Activated gamma-delta T cell treated with Interleukin-2 at 50 U/mL for 16 hours (primary cell): ENCODE results near the gene ARL6IP4.
"Not testable (repeated sequence)": the region's sequence is repeated elsewhere in the genome, so short reads cannot be mapped to it uniquely, and the experiment has no call there.

Experiments used
- DNase-seq: peaks from one replicate; pipeline ENCODE4 v3.0.0-alpha.2; 2020

Gene ARL6IP4

DNA sequence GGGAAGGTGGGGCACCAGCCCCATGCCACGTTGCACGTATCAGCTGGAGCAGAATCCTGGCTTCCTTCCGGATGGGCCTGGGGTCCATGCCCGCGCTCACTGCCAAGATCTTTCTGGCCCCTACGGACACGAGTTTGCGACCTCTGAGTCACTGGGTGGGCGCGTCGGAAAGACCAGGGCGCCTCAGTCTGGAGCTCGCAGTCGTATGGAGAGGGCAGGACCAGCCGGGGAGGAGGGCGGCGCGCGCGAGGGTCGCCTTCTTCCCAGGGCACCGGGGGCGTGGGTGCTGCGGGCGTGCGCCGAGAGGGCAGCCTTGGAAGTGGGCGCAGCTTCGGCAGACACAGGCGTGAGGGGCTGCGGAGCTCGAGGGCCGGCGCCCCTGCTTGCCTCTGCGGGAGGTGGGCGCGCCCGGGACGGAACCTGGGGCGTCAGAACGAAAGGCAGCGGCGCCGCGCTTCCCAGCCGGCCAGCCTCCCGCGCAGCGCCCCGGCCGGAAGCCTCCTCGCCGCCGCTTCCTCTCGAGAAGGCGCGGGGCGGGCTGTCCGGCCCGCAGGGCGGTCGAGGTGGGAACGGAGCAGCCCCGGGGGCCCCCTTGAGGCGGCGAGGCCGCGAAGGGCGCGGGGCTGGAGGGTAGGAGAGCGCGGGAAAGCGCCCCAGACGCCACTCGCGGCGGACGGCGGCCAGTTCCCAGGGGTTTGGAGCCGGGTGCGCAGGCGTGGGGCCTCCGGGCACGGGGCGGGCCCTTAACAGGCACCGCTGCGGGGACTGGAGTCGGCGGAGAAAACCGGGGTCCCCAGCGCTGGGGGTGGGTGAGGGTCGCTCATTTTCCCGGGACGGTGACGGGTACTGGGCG lies at the start of gene ARL6IP4:
ARL6IP4 (plus strand) TSS at position 499 of the 853 bp plus-strand sequence. CDS start 459 bp downstream, outside the sequence.
- DNase-seq: peak; percentile 58

DNA sequence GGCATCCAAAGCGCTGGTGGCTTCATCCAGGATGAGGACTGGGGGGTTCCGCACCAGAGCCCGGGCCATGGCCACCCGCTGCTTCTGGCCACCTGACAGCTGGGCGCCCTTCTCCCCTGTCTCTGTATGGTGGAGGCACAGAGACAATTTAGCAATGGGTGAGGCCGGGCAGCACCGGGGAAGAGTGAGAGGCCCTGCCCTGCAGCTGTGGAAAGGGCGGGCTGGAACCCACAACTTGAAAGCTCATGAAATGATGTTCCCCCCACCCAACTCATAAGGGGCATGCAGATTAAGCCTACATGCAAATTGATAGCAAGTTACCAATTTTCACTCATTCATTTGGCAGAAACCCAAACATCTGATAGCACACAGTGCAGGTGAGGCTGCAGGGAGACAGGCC lies 48.3 kb upstream of the ARL6IP4 start:
- DNase-seq: no peak

DNA sequence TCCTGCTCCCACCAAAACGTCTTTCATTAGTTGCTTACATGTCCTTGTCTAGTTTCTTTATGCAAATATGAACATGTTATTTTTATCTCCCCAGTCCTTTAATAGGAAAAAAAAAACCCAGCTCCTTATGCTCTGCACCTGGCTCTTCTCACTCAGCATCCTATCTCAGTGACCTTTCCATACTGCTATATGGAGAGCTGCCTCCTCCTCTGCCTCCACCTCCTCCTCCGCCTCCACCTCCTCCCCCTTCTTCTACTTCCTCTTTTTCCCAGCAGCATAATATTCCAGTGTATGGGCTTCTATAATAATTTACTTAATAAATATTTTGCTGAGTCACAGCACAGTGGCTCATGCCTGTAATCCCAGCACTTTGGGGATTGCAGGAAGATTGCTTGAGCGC lies 45.8 kb upstream of the ARL6IP4 start:
- DNase-seq: no peak

DNA sequence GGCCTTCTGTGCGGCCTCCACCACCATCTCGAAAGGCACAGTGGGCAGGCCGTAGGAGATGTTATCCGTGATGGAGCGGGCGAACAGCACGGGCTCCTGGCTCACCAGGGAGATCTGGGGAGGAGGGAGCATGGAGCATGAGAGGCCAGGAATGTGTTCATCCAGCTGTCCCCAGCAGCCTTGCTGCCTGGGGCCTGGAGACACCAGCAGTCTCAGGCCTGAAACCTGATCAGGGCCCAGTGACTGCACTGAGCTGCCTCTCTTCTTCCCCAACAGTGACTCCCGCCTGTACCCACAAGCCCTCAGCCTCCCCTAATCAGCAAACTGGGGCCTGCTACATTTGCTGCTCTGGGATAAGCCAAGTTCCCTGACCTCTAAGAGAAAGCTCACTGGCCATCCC lies 45.2 kb upstream of the ARL6IP4 start:
- DNase-seq: no peak

DNA sequence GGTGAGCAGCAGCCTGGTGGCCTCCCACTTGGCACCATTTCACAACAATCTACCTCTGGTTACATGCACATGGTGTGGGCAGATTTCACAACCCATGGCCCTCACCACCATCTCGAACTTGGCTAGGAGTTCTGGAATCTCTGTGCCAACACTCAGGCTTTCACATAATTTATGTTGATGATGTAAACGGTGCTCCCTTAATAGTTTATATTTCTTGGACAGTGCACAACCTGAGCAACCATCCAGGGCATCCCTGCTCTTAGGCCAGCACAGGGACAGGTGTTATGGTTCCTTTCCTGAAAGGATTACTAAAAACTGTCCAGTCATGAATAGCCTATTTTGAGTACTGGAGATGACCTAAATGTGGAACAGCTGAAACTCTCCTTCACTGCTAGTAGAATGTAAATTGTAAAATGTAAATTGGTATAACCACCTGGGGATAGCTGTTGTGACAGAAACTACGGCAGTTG lies 42.8 kb upstream of the ARL6IP4 start:
- no peak for DNase-seq

DNA sequence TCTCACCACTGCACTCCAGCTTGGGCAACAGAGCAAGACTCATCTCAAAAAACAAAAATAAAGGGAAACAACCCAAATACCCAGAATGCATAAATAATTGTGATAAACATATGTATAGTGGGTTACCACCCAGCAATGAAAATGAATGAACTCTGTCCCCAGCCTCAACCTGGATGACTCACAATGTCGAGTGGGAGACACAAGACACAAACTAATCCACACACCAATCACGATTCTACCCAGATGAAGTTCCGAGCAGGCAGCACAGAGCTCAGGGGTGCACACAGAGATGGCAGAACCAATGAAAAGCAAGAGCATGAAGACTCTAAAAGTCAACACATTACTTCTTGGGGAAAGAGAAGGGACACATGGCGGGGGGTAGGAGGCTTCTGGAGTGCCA lies 41.4 kb upstream of the ARL6IP4 start:
- no peak for DNase-seq

DNA sequence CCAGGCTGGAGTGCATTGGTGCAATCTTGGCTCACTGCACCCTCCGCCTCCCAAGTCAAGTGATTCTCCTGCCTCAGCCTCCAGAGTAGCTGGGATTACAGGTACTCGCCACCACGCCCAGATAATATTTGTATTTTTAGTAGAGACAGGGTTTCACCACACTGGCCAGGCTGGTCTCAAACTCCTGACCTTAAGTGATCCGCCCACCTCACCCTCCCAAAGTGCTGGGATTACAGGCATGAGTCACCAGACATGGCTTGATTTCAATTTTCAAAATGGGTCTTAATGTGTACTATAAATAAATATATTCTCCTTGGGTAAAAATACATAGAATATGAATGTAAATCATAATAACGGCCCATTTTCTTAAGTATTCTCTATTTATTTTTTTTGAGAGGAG lies 39.1 kb upstream of the ARL6IP4 start:
- not testable (repeated sequence) for DNase-seq

DNA sequence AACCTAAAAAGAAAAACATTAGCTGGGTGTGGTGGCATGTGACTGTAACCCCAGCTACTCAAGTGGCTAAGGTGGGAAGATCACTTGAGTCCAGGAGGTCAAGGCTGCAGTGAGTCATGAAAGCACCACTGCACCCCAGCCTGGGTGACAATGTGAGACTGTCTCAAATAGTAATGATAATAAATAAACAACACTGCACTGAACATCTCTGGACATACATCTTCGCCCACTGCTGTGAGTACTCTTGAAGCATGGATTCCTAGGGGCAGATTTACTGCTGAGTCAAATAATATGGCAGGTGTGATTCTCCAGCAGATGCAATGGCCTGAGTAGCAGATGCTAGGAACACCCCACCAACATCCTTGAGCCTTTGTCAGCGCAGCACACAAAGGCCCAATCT lies 37.8 kb upstream of the ARL6IP4 start:
- DNase-seq: no peak

DNA sequence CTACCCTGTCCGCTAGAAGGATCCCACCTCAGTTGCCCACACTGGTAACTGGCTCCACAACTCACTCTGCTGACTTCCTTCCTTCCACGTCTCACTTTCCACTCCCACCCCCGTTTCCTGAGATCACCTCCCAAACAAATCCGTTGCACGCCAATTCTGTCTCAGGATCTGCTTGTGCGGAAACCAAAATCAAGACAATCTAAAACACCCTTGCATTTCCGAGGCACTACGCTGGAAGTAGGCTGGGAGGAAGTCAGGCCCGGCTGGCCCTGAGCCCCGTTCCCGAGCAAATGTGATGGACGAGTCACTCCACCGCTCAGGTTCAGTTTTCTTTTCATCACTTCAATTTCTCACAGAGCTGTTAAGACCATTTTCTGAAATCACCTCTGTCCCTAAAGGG lies 37.3 kb upstream of the ARL6IP4 start:
- no peak for DNase-seq

DNA sequence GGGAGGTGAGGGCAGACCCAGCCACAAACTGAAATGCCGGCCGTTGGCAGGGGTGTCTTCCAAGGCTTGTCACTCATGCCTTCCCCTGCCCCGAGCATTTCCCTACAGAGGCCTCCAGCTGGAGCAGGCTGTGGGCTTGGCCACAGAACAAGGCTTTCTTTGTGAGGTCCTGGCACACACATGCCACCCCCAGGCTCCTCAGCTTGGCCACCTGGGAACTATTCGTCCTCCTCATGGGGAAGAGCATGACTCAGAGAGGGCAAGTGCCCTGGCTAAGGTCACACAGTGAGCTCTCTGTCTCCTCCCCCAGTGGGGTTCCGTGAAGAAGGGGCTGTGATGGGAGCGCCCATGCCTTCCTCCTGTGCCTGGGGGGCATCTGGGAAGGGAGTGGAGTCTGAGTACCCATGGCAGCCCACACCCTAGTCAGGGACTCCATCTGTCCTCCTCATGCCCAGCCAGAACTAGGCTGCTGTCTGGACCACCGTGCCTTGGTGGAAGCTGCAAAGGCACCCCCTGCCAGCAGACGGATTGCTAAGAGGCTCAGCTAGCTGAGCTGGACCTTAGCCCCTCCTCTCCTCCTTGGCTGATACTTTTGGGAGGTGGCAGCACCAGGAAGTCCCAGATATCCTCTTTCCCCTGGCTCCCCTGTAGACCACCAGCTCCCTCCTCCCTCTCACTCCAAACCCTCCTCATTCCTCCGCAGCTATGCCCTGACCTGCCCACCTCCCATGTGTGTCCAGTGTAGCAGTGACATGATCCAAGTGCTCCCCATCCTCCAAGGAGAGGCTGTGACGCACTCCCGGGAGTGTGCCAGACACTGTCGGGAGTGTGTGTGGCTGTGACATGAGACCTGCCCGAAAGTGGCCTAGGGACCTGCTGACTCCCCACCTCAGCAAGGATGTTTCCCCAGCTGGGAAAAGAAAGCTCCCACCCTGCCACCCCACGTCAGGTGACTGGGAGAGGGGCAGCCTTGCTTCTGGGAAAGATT lies 35.6 kb upstream of the ARL6IP4 start:
- no peak for DNase-seq

DNA sequence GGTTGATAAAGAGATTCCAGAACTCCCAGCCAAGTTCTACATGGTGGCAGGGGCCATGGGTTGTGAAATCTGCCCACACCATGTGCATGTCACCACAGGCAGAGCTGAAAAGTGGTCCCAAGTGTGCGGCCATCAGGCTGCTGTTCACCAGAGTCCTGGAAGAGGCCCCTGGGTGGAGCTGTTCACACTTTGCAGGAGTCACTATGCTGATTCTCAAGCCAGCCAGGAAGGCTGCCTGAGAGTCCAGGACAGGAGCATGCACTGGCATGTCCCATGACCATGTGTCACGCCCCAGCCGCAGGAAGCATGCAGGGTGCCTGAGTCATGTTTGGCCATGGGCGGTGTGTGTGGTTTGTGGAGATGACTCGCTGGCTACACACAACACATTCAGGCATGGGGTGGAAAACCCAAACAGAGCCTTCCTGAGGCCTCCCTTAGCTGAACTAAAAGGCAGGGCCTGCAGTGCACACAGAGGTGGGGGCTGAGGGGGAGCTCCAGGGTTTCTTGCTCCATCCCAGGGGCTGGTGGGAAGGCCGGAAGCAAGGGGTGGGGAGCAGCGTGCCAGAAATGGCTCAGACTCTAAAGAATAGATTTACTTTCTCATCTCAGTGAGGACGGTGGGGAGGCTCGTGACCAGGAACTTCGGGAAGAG lies 33.7 kb upstream of the ARL6IP4 start:
- peak; percentile 68 for DNase-seq

DNA sequence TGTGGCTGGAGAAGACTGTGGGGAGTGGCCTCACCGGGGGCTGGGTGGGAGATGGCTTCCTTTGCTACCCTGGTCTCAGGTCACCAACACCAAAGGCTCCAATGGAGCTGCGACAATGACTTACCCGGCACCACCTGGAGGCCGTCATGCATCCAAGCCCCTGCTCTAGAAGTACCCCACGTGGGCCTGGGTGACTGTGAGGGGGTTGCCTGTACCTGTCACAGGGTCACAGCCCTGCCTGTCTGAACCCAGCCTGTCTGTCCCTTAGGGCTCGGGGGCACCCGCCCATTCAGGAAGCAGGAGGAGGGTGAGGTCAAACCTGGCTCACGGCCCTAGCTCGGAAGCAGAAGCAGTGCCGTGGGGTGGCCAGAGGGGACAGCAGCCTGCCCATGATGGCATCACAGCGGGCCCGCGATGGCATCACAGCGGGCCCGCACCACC lies 33.1 kb upstream of the ARL6IP4 start:
- no peak for DNase-seq

DNA sequence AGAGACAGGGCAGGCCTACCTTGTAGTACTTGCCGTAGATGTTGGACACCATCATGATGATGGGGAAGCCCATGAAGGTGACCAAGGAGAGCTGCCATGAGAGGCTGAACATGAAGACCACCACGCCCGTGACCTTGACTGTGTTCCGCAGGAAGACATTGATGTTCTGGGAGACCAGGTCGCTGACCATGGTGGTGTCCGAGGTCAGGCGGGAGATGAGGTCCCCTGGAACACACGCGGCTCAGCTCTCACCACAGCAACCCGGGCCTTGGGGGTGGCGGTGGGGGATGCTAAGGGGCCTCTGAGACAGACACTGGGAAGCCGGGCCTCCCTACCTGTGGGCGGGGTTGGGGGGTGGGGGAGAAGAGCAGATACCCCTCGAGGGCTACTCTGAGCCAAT lies 31.9 kb upstream of the ARL6IP4 start:
- DNase-seq: no peak

DNA sequence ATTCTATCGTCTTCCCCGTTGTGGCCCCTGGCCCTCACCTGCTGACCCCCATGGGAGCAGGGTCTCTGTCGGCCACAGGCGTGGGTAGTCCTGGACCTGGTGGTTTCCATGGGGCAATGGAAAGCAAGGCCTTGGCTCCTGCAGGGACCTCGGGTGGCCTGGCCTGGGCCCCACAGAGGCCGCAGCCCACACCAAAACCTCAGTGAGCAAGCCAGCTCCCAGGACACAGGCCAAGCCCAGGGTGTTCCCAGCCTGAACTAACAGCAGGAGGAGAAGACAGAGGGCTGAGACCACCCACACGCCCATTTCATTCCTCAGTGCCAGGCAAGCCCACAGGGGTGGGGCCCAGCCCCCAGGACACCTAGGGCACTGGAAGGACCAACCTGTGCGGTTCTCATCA lies 31.1 kb upstream of the ARL6IP4 start:
- DNase-seq: no peak

DNA sequence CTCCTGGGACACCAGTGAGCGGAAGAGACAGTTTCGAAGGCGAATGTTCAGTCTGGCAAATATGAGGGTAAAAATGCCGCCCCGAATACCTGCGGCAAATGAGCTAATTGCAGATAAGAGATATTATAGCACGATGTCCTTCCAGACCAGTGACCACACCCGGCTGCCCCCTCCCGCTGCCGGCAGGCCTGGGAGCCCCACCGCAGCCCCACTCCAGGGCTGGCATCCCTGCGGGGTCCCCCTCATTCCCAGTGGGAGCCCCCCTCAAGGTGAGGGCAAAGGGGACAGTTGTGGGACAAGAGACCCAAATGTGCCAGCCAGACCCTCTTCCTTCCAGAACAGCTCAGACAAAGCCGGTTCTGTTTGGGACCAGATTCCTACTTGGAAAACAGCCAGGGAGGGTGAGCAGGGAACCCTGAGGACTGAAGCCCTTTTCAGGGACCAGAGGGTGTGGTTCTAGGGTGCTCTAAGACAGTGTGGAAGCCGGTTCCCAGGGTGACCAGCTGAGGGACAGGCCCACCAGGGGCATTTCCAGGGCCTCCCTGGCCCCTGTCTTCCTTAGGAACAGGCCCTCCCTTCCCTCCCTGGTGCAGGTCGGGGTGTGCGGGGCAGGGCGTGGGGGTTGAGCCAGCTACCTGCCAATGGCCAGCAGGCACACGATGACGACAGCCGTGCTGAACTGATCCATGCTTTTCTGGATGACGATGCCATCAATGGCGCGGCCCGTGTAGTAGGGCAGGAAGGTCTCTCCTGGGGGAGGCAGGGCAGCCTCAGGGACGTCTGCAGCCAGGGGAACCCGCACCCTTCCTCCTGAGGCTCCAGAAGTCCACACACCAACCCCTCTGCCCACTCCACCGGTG lies 30.4 kb upstream of the ARL6IP4 start:
- DNase-seq: no peak

DNA sequence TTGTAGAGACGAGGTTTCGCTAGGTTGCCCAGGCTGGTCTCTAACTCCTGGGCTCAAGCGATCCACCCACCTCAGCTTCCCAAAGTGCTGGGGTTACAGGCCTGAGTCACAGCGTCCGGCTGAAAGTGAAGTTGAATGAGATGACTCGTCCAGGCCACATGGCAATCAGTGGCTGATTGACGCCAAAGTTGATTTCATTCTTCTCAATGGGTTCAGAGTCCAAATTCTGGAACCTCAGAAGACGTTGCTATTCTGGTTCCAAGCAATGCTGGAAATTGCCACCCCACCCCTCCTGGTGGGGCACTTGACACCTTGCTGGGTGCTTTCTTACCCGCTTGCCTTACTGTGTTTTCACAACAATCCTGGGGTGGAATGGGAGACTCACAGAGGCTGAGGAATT lies 29.1 kb upstream of the ARL6IP4 start:
- DNase-seq: no peak

DNA sequence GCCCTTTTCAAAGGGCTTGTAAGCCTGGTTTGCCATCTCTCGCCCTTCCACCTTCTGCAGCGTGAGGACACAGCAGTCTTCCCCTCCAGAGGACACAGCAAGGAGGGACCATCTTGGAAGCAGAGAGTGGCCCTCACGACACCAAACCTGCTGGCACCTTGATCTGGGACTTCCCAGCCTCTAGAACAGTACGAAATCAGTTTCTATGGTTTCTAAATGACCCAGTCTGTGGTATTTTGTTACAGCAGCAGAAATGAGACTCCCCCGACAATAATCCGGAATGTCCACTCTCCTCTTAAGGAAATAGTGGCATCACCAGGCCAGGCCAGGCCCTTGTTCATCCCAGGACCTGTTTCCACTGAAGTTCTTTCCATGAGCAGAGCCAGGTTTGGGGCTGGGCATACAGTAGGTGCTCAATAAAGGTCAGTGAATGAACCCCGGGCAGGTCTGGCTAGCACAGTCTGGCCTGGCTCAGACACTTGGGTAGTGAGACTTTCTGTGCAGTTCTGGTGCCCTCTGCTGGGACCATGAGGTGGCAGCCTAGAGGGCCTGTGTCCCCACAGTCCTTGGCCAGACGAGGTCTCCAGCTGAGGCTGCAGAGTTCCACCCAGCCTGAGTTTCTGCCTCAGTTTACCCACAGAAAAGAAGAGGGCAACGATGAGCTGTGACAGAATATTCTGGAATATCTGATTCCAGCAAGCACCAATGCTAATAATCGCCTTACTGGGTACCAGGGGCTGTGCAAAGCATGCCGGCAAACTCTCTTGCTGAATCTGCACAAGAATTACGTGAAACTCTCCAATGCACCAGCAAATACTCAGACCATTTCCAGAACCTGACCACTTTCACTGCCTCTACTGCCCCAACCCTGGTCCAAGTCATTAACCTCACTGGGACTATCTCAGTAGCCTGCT lies 28.2 kb upstream of the ARL6IP4 start:
- DNase-seq: peak; percentile 74

DNA sequence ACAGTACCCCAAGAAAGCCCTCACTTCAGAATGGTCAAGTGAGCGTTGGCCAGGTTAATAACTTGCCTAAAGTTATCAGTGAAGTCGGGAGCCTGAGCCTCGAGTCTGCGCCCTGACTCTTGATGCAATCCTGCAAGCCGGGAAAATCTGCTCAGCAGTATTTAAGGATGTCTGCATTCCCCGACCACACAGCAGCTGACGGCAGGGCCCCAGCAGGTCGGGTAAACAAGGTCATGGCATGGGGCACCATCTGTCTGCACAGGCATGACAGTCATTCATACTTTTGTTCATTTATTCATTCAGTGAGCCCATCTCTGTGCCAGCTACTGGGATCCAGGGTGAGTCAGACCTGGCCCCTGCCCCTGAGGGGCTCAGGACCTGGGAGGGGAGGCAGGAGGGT lies 25.3 kb upstream of the ARL6IP4 start:
- no peak for DNase-seq

DNA sequence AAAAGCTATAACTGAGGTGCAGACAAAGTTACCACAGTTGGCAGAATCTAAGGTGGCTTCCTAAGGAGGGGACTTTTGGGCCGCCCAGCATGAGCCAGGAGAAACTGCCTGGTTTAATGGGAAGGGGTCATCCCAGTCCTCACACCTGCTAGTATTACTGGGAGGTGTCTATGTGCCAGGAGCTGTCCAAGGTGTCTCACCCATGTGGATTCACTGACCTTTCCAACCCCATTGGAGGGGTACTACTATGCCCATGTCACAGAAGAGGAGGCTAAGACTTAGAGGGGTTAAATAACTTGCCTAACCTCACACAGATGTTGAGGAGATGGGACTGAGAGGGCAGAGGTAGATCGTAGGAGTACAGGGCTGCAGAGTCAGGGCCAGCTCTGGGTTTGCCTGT lies 24.4 kb upstream of the ARL6IP4 start:
- DNase-seq: no peak

DNA sequence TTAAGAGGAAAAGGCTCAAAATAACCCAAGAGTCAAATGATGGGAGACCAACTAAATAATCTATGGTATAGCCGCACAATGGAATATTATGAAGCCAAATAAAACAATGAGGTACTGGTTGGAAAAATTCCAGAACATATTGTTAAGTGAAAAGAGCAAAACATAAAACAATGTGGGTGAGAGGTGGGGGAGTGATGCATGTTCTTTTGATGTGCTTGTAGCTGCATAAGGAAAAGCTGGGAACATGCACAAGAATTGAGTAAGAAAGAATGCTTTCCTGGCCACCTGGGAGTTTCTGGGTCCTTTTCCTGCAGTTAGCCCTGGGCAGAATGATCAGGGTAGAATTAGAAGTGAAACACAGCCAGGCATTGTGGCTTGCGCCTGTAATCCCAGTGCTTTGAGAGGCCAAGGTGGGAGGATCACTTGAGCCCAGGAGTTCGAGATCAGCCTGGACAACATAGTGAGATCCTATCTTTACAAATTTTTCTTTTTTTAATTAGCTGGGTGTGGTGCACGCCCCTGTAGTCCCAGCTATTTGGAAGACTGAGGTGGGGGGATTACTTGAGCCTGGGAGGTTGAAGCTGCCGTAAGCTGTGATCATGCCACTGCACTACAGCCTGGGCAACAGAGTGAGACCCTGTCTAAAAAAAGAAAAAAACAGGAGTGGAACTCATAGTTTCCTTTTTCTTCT lies 22.1 kb upstream of the ARL6IP4 start:
- DNase-seq: no peak
